ENCODE results near the gene LHB.
A peak's percentile ranks its signal among the peaks of the same experiment; 100 is the strongest.

The LHB gene

GRCh38 chr19:48990400-48990799 lies 26.5 kb downstream of the LHB start:
- TF ChIP-seq GATA2 (IDR thresholded peaks at IDR 0.05; ENCODE audit: low read depth, low read length) = no peak
- no peak for TF ChIP-seq GATA3 (IDR thresholded peaks at IDR 0.05; ENCODE audit: low read depth, low read length)

- no peak for TF ChIP-seq GATA2 (IDR thresholded peaks at IDR 0.05; ENCODE audit: low read depth, low read length)
- TF ChIP-seq GATA3 (IDR thresholded peaks at IDR 0.05; ENCODE audit: low read depth, low read length) = no peak
These were observed 27.1 kb downstream of the LHB start for GRCh38 chr19:48989701-48990291.

GRCh38 chr19:48988860-48989259 lies 28.0 kb downstream of the LHB start:
- no peak for TF ChIP-seq GATA3 (IDR thresholded peaks at IDR 0.05; ENCODE audit: low read depth, low read length)
- no peak for TF ChIP-seq GATA2 (IDR thresholded peaks at IDR 0.05; ENCODE audit: low read depth, low read length)

- TF ChIP-seq GATA2 (IDR thresholded peaks at IDR 0.05; ENCODE audit: low read depth, low read length) = no peak
- TF ChIP-seq GATA3 (IDR thresholded peaks at IDR 0.05; ENCODE audit: low read depth, low read length) = no peak
These were observed 28.6 kb downstream of the LHB start for GRCh38 chr19:48988286-48988685.

- no peak for TF ChIP-seq GATA3 (IDR thresholded peaks at IDR 0.05; ENCODE audit: low read depth, low read length)
- no peak for TF ChIP-seq GATA2 (IDR thresholded peaks at IDR 0.05; ENCODE audit: low read depth, low read length)
These were observed 29.6 kb downstream of the LHB start for GRCh38 chr19:48987323-48987722.

GRCh38 chr19:48986211-48986610 lies 30.7 kb downstream of the LHB start:
- TF ChIP-seq GATA2 (IDR thresholded peaks at IDR 0.05; ENCODE audit: low read depth, low read length) (no peak), GATA3 (IDR thresholded peaks at IDR 0.05; ENCODE audit: low read depth, low read length) (no peak)

GRCh38 chr19:48985711-48986110 lies 31.2 kb downstream of the LHB start:
- TF ChIP-seq GATA3 (IDR thresholded peaks at IDR 0.05; ENCODE audit: low read depth, low read length) = no peak
- TF ChIP-seq GATA2 (IDR thresholded peaks at IDR 0.05; ENCODE audit: low read depth, low read length) = no peak

GRCh38 chr19:48982280-48982679 lies 34.6 kb downstream of the LHB start:
- TF ChIP-seq GATA2 (IDR thresholded peaks at IDR 0.05; ENCODE audit: low read depth, low read length) (no peak), GATA3 (IDR thresholded peaks at IDR 0.05; ENCODE audit: low read depth, low read length) (no peak)

GRCh38 chr19:48977061-48977460 lies 39.8 kb downstream of the LHB start:
- TF ChIP-seq GATA2 (IDR thresholded peaks at IDR 0.05; ENCODE audit: low read depth, low read length) (no peak), GATA3 (IDR thresholded peaks at IDR 0.05; ENCODE audit: low read depth, low read length) (no peak)

- TF ChIP-seq GATA3 (IDR thresholded peaks at IDR 0.05; ENCODE audit: low read depth, low read length) = no peak
- no peak for TF ChIP-seq GATA2 (IDR thresholded peaks at IDR 0.05; ENCODE audit: low read depth, low read length)
These were observed 40.7 kb downstream of the LHB start for GRCh38 chr19:48975947-48976847.

- TF ChIP-seq GATA3 (IDR thresholded peaks at IDR 0.05; ENCODE audit: low read depth, low read length) (no peak), GATA2 (IDR thresholded peaks at IDR 0.05; ENCODE audit: low read depth, low read length) (peak; percentile 38; the same call in 1 of the 2 replicates)
These were observed 45.9 kb downstream of the LHB start for GRCh38 chr19:48970923-48971395.

- no peak for TF ChIP-seq GATA2 (IDR thresholded peaks at IDR 0.05; ENCODE audit: low read depth, low read length)
- no peak for TF ChIP-seq GATA3 (IDR thresholded peaks at IDR 0.05; ENCODE audit: low read depth, low read length)
These were observed 46.6 kb downstream of the LHB start for GRCh38 chr19:48970139-48970766.

- no peak for TF ChIP-seq GATA3 (IDR thresholded peaks at IDR 0.05; ENCODE audit: low read depth, low read length)
- TF ChIP-seq GATA2 (IDR thresholded peaks at IDR 0.05; ENCODE audit: low read depth, low read length) = no peak
These were observed 47.4 kb downstream of the LHB start for GRCh38 chr19:48969276-48970138.
